G401 (cell line): ENCODE measurements around the gene MOK. TPM values are rescaled to one million over a fixed set of nuclear protein-coding genes. Genes with fewer than 3 reads are reported as not detected.

Experiments
- total RNA-seq: library from RNA; depleted of rRNA; stranded (reverse); fragments of >200 nt; shearing (Covaris generic); gene quantifications from 2 replicates; pipeline ENCODE4 v1.2.3, GENCODE V29; 2014; rRNA removed

Gene MOK
- total RNA-seq, 1 experiment from 2014 or later: 11.3 TPM

Other genes starting within 250 kb of the MOK start
- gene HSP90AA1, start 218.1 kb downstream of the MOK start, total RNA-seq: 161 and 248 TPM in 2 replicates
- 24.2 and 35.3 TPM in 2 replicates for gene WDR20, start 165.3 kb downstream of the MOK start, total RNA-seq
- 13.2 and 16.4 TPM in 2 replicates for gene ZNF839, start 14.6 kb upstream of the MOK start, total RNA-seq
- 70.8 and 73.9 TPM in 2 replicates for gene CINP, start 57.7 kb upstream of the MOK start, total RNA-seq
- gene TECPR2, start 57.8 kb upstream of the MOK start, total RNA-seq: 5.8 and 8.5 TPM in 2 replicates
- 19.9 and 30.6 TPM in 2 replicates for gene ANKRD9, start 204.6 kb upstream of the MOK start, total RNA-seq